ENCODE results near the gene FOXS1.
"Not testable (repeated sequence)": the region's sequence is repeated elsewhere in the genome, so short reads cannot be mapped to it uniquely, and the experiment has no call there.

Gene FOXS1

DNA sequence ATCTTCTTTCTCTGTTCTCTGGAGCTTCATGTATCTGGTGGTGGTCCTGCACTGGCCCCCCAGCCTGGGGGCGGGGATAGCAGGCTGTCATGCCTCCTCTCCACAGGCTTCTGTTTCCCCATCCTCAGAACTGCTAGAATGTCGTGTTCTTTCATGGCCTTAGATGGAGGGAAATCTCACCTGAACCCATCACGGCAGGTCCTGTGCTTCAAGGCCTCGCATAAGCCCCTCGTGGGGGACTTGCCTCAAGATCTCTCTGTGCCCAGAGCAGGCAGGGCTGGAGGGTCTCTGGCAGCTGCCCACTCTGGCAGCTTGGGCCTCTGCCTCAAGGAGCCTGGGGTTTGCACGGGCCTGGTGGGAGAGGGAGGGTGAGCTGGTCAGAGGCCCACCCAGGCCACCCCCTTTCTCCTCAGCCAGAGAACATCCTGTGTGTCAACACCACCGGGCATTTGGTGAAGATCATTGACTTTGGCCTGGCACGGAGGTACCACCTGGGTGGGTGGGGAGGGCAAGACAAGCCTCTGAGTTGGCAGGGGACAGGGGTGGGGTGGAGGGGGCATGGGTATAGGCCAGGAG lies 14.9 kb downstream of the FOXS1 start:
- no peak for DNase-seq (ENCODE audit: low read depth)
- no peak overlapping the region for H3K4me3 ChIP-seq (ENCODE audit: low read depth, low read length)
- TF ChIP-seq, protein P1, sequence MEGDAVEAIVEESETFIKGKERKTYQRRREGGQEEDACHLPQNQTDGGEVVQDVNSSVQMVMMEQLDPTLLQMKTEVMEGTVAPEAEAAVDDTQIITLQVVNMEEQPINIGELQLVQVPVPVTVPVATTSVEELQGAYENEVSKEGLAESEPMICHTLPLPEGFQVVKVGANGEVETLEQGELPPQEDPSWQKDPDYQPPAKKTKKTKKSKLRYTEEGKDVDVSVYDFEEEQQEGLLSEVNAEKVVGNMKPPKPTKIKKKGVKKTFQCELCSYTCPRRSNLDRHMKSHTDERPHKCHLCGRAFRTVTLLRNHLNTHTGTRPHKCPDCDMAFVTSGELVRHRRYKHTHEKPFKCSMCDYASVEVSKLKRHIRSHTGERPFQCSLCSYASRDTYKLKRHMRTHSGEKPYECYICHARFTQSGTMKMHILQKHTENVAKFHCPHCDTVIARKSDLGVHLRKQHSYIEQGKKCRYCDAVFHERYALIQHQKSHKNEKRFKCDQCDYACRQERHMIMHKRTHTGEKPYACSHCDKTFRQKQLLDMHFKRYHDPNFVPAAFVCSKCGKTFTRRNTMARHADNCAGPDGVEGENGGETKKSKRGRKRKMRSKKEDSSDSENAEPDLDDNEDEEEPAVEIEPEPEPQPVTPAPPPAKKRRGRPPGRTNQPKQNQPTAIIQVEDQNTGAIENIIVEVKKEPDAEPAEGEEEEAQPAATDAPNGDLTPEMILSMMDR (IDR thresholded peaks at IDR 0.05; ENCODE audit: insufficient read depth, low read depth, low read length, missing control alignments), result no peak

DNA sequence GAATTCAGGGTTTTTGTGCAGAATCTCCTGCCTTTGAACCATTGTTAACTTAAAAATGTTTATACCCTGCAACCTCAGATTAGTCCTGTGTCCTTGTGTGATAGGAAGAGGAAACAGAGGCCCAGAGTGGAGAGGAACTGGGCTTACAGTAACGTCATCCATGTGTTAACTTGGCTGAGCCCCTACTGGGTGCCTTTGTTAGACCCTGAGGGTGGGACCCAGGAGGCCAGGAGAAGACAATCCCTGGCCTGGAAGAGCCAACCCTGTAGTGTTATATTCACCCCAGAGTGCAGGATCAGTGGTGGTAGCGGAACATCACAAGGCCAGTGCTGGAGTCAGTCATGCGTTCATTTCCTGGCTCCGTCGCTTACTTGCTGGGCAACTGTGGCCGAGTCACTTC lies 15.7 kb downstream of the FOXS1 start:
- TF ChIP-seq, protein P1 (IDR thresholded peaks at IDR 0.05; ENCODE audit: insufficient read depth, low read depth, low read length, missing control alignments), result no peak
- peak; percentile 25 for DNase-seq (ENCODE audit: low read depth)
- H3K4me3 ChIP-seq (ENCODE audit: low read depth, low read length), result no peak overlapping the region

DNA sequence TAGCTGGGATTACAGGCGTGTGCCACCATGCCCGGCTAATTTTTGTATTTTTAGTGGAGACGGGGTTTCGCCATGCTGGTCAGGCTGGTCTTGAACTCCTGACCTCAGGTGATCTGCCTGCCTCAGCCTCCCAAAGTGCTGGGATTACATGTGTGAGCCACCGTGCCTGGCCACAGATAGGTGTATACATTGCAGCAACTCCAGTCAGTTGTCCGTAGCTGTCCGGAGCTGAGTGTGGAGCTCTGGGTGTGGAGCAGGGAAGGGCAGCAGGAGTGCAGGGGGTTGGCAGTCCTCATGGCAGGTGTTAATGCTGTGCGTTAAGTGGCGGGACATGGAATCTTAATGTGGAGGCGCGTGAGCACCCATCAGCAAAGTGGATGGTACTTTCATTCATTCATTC lies 17.4 kb downstream of the FOXS1 start:
- not testable (repeated sequence) for H3K4me3 ChIP-seq (ENCODE audit: low read depth, low read length); DNase-seq (ENCODE audit: low read depth)

DNA sequence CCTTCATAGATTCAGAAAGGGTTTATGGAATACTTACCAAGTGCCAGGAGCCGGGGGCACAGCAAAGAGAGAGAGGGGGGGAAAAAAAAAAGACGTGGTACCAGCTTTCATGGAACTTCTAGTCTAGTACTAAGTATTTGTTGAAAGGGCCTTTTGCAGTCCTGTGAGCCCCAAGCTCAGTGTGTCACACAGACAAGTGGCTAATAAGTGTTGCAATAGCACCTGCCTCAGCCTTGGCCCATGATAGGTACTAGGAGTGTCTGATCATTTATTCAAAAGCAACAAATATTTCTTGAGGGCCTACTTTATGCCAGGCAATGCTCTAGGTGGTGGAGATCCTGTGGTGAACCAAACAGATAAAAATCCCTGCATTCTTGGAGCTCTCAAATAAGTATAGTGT lies 18.3 kb downstream of the FOXS1 start:
- no peak for DNase-seq (ENCODE audit: low read depth)
- TF ChIP-seq, protein P1 (IDR thresholded peaks at IDR 0.05; ENCODE audit: insufficient read depth, low read depth, low read length, missing control alignments), result no peak

DNA sequence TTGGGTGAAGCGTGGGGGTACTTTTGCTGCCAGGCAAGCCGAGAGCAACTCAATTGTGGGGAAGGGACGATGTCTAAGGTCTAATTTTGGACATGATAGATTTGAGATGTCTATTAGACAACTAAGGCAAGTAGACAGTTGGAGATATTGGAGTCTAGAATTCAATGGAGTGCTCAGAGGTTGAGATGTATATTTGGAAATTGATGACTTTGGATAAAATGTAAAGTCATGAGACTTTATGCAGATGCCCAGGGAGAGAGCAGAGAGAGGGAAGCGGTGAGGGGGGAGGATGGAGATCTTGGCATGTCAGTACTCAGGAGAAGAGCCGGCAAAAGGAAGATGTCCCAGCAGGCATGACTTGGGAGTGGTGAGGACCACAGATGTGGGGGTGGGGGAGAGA lies 19.3 kb downstream of the FOXS1 start:
- no peak for DNase-seq (ENCODE audit: low read depth)
- no peak overlapping the region for H3K4me3 ChIP-seq (ENCODE audit: low read depth, low read length)
- TF ChIP-seq, protein P1 (IDR thresholded peaks at IDR 0.05; ENCODE audit: insufficient read depth, low read depth, low read length, missing control alignments), result no peak

More for the DNA sequence above, 18.3 kb downstream of the FOXS1 start:
- no peak overlapping the region for H3K4me3 ChIP-seq (ENCODE audit: low read depth, low read length)

DNA sequence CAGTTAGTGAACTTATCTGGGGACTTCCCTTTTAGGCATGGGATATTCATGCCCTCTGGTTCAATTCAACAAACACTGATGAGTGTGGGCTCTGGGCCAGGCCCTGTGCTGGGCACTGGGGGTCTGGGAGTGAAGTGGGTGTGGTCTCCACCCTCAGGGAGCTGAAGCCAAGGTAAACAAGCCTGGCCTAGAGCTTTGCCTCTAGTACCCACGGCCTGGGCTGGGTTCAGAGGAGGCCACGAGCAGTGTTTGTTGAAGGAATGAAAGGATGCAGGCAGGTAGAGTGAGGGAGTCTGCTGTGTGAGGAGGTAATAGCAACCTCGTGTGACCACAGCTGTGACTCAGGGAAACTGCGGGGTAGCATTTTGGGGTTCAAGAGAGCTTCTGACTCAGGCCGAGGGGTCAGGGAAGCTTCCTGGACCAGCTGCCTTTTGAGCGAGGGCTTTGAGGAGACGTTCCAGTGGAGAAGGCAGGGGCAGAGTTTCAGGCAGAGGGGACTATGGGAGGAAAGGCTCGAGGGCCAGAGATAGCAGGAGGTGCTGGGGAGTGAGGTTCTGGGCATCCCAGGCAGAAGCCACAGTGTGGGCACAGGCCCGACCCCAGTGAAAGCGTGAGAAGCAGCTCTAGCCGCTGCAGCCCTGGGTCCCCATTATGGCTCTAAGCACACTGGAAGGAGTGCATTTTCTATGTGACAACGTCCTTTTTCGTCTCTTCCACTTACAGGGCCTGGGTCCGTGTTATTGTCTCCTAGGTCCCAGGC lies 20.7 kb downstream of the FOXS1 start:
- H3K4me3 ChIP-seq (ENCODE audit: low read depth, low read length), result no peak overlapping the region
- no peak for DNase-seq (ENCODE audit: low read depth)
- TF ChIP-seq, protein P1 (IDR thresholded peaks at IDR 0.05; ENCODE audit: insufficient read depth, low read depth, low read length, missing control alignments), result no peak

DNA sequence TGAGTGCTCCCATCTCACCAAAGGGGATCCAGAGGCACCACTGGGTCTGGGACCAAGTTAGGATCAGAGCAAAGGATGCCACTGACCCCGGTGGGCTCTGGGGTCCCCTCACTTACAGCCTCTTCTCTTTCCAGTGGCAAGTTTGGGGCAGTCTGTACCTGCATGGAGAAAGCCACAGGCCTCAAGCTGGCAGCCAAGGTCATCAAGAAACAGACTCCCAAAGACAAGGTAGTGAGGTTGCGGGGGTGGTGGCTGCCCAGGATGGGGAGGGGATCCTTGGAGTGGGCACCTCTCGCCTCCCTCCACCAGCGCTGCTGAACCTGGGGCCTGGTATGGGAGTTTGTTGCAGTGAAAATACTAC lies 21.3 kb downstream of the FOXS1 start:
- TF ChIP-seq, protein P1 (IDR thresholded peaks at IDR 0.05; ENCODE audit: insufficient read depth, low read depth, low read length, missing control alignments), result no peak
- H3K4me3 ChIP-seq (ENCODE audit: low read depth, low read length), result no peak overlapping the region
- DNase-seq (ENCODE audit: low read depth), result no peak

Measured in GM12865 (cell line).